Endothelial cell of umbilical vein (primary cell): ENCODE data around the gene TMEFF2.

Experiments used
- EZH2 ChIP-seq: IDR thresholded peaks from 2 replicates; pipeline ENCODE4 v1.6.1; 2012; ENCODE audit warnings: borderline replicate concordance, low read depth, mild to moderate bottlenecking, moderate library complexity, low read length, inconsistent platforms; ENCODE audit not compliant: severe bottlenecking
- FOS ChIP-seq: IDR thresholded peaks from 2 replicates; pipeline ENCODE4 v1.6.1; 2011; ENCODE audit warnings: mild to moderate bottlenecking, low read length, moderate library complexity, borderline replicate concordance; ENCODE audit not compliant: insufficient read depth
- GATA2 ChIP-seq: IDR thresholded peaks from 2 replicates; pipeline ENCODE4 v1.7.0; 2011; ENCODE audit warnings: low read depth, mild to moderate bottlenecking, moderate library complexity, mixed read lengths, low read length; ENCODE audit not compliant: insufficient read length, insufficient read depth
- POLR2A ChIP-seq: IDR thresholded peaks from 2 replicates; pipeline ENCODE4 v1.6.1; 2012; ENCODE audit warnings: low read depth, mild to moderate bottlenecking, control low read depth, low read length
- TF ChIP-seq, protein P1 (sequence below), 2 donors: IDR thresholded peaks; 1 replicate in 1 of 2; 2 replicates in 1 of 2; pipeline ENCODE4 v1.5.1; 2011; ENCODE audit warnings: low read length in 2 of 2, mild to moderate bottlenecking in 2 of 2, moderate library complexity in 2 of 2, control low read depth in 1 of 2, inconsistent platforms in 1 of 2, low read depth in 1 of 2; ENCODE audit not compliant: insufficient read depth in 1 of 2; ENCODE audit errors: extremely low read depth in 1 of 2

DNA sequence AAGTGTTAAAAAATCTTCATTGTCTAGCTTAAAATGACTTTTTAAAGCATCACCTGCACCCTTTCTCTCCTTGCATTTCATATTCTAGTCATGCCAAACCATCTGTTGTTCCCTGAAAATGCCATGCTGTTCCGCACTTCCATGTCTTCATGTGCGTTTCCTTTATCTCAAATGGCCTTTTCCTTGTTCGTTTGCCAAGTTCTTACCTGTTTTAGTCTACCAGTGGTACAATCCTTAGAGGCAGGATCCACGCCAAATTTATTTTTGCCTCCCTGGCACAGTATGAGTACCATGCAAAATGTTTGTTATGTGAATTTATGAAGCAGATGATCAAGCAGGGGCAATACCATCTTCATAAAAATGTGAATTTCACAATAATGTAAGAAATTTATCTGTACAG lies 37.0 kb downstream of the TMEFF2 start:
- TF ChIP-seq EZH2: no peak
- TF ChIP-seq POLR2A: no peak
- no peak for TF ChIP-seq GATA2
- TF ChIP-seq, protein P1, sequence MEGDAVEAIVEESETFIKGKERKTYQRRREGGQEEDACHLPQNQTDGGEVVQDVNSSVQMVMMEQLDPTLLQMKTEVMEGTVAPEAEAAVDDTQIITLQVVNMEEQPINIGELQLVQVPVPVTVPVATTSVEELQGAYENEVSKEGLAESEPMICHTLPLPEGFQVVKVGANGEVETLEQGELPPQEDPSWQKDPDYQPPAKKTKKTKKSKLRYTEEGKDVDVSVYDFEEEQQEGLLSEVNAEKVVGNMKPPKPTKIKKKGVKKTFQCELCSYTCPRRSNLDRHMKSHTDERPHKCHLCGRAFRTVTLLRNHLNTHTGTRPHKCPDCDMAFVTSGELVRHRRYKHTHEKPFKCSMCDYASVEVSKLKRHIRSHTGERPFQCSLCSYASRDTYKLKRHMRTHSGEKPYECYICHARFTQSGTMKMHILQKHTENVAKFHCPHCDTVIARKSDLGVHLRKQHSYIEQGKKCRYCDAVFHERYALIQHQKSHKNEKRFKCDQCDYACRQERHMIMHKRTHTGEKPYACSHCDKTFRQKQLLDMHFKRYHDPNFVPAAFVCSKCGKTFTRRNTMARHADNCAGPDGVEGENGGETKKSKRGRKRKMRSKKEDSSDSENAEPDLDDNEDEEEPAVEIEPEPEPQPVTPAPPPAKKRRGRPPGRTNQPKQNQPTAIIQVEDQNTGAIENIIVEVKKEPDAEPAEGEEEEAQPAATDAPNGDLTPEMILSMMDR (IDR thresholded peaks at IDR 0.05; ENCODE audit: extremely low read depth in 1 of 2, insufficient read depth in 1 of 2, low read depth in 1 of 2, low read length in 2 of 2): no peak
- TF ChIP-seq FOS: no peak
